ENCODE results near the gene NRIP1. TPM values are rescaled to one million over a fixed set of nuclear protein-coding genes. Genes with fewer than 3 reads are reported as not detected.

NRIP1 gene
- total and polyA plus RNA-seq, 9 of the 15 experiments (the other 6 are each of a cell fraction or from before 2014, with no cell fraction given), result 4.3 to 42.8 (median 19.6) TPM

- H3K4me1 ChIP-seq (replicated peaks in 1 of 2; ENCODE audit: control insufficient read depth in 2 of 2, insufficient read depth in 2 of 2, low read length in 2 of 2), result no peaks in the 10 kb centered on the region
- POLR2A ChIA-PET, result interaction anchor here (0.7 to 1.4 kb wide), 3 partner anchors 8 to 27 kb away, joined by 3 read pairs; no protein-coding TSS in a partner anchor
- no TSS peak for BruUV-seq (replicated peaks)
- no peak for FAIRE-seq
- H3K36me3 ChIP-seq (ENCODE audit: control insufficient read depth, insufficient read depth, low read length), result peaks cover 11% of the 10 kb centered on the region; the same call in 2 of the 3 replicates
- H3K27ac ChIP-seq (ENCODE audit: extremely low read depth, low read depth, low read length), result no peak overlapping the region
- H3K9me3 ChIP-seq (replicated peaks; ENCODE audit: control insufficient read depth, insufficient read depth, low read depth, low read length), result no peaks in the 10 kb centered on the region
- no peak for ATAC-seq
- CTCF ChIA-PET (ENCODE audit: low intra/inter-chr PET ratio), result no interaction called here
- 73% methylated on average over 2 of the region's 2 CpGs for WGBS (ENCODE audit: insufficient coverage, low coverage, missing lambda C conversion rate)
- no peak overlapping the region for H3K4me3 ChIP-seq
- no peak for DNase-seq (ENCODE audit: extremely low read depth in 1 of 4, low spot score in 3 of 4)
- H3K9me1 ChIP-seq (ENCODE audit: control insufficient read depth, insufficient read depth, low read length), result no peaks in the 10 kb centered on the region
- no peaks in the 10 kb centered on the region for H3K27me3 ChIP-seq (ENCODE audit: control insufficient read depth in 2 of 2, insufficient read depth in 2 of 2, low read length in 2 of 2)
- TF ChIP-seq HNRNPLL (IDR thresholded peaks at IDR 0.05; ENCODE audit: low read depth, low read length, poor library complexity, severe bottlenecking) (no peak), POLR2H (tag; IDR thresholded peaks at IDR 0.05; ENCODE audit: low read depth) (no peak), ZBTB34 (CRISPR knock-in tag; IDR thresholded peaks at IDR 0.05) (no peak), ZNF316 (IDR thresholded peaks at IDR 0.05) (no peak), MITF (IDR thresholded peaks at IDR 0.05) (no peak), RBM15 (IDR thresholded peaks at IDR 0.05; ENCODE audit: insufficient read depth, low read length) (no peak), MEF2D (tag; conservative IDR thresholded peaks at IDR 0.05; ENCODE audit: low read depth) (no peak), POLR2G (IDR thresholded peaks at IDR 0.05; ENCODE audit: low read depth, low read length) (no peak)
- TF ChIP-seq, protein P1, sequence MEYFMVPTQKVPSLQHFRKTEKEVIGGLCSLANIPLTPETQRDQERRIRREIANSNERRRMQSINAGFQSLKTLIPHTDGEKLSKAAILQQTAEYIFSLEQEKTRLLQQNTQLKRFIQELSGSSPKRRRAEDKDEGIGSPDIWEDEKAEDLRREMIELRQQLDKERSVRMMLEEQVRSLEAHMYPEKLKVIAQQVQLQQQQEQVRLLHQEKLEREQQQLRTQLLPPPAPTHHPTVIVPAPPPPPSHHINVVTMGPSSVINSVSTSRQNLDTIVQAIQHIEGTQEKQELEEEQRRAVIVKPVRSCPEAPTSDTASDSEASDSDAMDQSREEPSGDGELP (CRISPR knock-in tag; IDR thresholded peaks at IDR 0.05; ENCODE audit: borderline replicate concordance), result no peak
- TF ChIP-seq, protein P2, sequence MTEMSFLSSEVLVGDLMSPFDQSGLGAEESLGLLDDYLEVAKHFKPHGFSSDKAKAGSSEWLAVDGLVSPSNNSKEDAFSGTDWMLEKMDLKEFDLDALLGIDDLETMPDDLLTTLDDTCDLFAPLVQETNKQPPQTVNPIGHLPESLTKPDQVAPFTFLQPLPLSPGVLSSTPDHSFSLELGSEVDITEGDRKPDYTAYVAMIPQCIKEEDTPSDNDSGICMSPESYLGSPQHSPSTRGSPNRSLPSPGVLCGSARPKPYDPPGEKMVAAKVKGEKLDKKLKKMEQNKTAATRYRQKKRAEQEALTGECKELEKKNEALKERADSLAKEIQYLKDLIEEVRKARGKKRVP (CRISPR knock-in tag; IDR thresholded peaks at IDR 0.05), result no peak
- intact Hi-C loops (cut with micrococcal nuclease), result no loop called here
- no peak overlapping the region for H2AFZ ChIP-seq (ENCODE audit: low read depth, low read length)
- H4K20me1 ChIP-seq (replicated peaks; ENCODE audit: control insufficient read depth, insufficient read depth, low read length), result no peaks in the 10 kb centered on the region
- in situ Hi-C loops (cut with MboI), result no loop called here
- H3K4me2 ChIP-seq (ENCODE audit: insufficient read depth, low read length), result no peak overlapping the region
- peaks cover 79% of the 10 kb centered on the region for H3K79me2 ChIP-seq (ENCODE audit: control insufficient read depth, insufficient read depth, low read length)
- H3K9ac ChIP-seq (ENCODE audit: insufficient read depth in 1 of 2, low read depth in 2 of 2, low read length in 2 of 2), result no peak overlapping the region
Observed at GRCh38 chr21:15001113-15001512, 63.7 kb downstream of the NRIP1 start.

Measured in K562 (cell line).